ENCODE data around the gene LETM1. TPM values are rescaled to one million over a fixed set of nuclear protein-coding genes. Genes with fewer than 3 reads are reported as not detected.

The LETM1 gene
- total and polyA plus RNA-seq, 2 of the 8 experiments (the other 6 are each of a cell fraction or from before 2014, with no cell fraction given) = 19.8 to 50.1 TPM

DNA sequence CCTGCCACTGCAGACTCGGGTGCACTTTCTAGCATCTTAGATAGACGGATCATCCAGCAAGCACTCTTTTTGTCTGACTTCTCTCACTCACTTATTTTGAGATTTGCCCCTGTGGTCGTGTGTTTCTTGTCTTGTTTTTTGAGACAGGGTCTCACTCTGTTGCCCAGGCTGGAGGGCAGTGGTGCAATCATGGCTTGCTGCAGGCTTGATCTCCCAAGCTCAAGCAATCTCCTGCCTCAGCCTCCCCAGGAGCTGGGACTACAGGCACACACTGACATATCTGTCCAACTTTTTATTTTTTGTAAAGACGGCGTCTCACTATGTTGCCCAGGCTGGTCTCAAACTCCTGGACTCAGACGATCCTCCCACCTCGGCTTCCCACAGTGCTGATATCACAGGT lies 36.1 kb downstream of the LETM1 start (continued):
- TF ChIP-seq, protein P1, sequence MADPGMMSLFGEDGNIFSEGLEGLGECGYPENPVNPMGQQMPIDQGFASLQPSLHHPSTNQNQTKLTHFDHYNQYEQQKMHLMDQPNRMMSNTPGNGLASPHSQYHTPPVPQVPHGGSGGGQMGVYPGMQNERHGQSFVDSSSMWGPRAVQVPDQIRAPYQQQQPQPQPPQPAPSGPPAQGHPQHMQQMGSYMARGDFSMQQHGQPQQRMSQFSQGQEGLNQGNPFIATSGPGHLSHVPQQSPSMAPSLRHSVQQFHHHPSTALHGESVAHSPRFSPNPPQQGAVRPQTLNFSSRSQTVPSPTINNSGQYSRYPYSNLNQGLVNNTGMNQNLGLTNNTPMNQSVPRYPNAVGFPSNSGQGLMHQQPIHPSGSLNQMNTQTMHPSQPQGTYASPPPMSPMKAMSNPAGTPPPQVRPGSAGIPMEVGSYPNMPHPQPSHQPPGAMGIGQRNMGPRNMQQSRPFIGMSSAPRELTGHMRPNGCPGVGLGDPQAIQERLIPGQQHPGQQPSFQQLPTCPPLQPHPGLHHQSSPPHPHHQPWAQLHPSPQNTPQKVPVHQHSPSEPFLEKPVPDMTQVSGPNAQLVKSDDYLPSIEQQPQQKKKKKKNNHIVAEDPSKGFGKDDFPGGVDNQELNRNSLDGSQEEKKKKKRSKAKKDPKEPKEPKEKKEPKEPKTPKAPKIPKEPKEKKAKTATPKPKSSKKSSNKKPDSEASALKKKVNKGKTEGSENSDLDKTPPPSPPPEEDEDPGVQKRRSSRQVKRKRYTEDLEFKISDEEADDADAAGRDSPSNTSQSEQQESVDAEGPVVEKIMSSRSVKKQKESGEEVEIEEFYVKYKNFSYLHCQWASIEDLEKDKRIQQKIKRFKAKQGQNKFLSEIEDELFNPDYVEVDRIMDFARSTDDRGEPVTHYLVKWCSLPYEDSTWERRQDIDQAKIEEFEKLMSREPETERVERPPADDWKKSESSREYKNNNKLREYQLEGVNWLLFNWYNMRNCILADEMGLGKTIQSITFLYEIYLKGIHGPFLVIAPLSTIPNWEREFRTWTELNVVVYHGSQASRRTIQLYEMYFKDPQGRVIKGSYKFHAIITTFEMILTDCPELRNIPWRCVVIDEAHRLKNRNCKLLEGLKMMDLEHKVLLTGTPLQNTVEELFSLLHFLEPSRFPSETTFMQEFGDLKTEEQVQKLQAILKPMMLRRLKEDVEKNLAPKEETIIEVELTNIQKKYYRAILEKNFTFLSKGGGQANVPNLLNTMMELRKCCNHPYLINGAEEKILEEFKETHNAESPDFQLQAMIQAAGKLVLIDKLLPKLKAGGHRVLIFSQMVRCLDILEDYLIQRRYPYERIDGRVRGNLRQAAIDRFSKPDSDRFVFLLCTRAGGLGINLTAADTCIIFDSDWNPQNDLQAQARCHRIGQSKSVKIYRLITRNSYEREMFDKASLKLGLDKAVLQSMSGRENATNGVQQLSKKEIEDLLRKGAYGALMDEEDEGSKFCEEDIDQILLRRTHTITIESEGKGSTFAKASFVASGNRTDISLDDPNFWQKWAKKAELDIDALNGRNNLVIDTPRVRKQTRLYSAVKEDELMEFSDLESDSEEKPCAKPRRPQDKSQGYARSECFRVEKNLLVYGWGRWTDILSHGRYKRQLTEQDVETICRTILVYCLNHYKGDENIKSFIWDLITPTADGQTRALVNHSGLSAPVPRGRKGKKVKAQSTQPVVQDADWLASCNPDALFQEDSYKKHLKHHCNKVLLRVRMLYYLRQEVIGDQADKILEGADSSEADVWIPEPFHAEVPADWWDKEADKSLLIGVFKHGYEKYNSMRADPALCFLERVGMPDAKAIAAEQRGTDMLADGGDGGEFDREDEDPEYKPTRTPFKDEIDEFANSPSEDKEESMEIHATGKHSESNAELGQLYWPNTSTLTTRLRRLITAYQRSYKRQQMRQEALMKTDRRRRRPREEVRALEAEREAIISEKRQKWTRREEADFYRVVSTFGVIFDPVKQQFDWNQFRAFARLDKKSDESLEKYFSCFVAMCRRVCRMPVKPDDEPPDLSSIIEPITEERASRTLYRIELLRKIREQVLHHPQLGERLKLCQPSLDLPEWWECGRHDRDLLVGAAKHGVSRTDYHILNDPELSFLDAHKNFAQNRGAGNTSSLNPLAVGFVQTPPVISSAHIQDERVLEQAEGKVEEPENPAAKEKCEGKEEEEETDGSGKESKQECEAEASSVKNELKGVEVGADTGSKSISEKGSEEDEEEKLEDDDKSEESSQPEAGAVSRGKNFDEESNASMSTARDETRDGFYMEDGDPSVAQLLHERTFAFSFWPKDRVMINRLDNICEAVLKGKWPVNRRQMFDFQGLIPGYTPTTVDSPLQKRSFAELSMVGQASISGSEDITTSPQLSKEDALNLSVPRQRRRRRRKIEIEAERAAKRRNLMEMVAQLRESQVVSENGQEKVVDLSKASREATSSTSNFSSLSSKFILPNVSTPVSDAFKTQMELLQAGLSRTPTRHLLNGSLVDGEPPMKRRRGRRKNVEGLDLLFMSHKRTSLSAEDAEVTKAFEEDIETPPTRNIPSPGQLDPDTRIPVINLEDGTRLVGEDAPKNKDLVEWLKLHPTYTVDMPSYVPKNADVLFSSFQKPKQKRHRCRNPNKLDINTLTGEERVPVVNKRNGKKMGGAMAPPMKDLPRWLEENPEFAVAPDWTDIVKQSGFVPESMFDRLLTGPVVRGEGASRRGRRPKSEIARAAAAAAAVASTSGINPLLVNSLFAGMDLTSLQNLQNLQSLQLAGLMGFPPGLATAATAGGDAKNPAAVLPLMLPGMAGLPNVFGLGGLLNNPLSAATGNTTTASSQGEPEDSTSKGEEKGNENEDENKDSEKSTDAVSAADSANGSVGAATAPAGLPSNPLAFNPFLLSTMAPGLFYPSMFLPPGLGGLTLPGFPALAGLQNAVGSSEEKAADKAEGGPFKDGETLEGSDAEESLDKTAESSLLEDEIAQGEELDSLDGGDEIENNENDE (IDR thresholded peaks at IDR 0.05; ENCODE audit: insufficient replicate concordance, low read length) = no peak
- TF ChIP-seq EP300 (IDR thresholded peaks at IDR 0.05; ENCODE audit: borderline replicate concordance in 1 of 2, low read depth in 2 of 2, low read length in 2 of 2) (no peak), SIN3A (conservative IDR thresholded peaks at IDR 0.05 in 1 of 2, IDR thresholded peaks at IDR 0.05 in 1 of 2; ENCODE audit: low read depth in 1 of 2, low read length in 2 of 2) (no peak), HDAC2 (IDR thresholded peaks at IDR 0.05; ENCODE audit: borderline replicate concordance in 1 of 2, low read depth in 2 of 2, low read length in 2 of 2) (no peak), NRF1 (IDR thresholded peaks at IDR 0.05; ENCODE audit: low read depth, low read length) (no peak)
- TF ChIP-seq, protein P2, sequence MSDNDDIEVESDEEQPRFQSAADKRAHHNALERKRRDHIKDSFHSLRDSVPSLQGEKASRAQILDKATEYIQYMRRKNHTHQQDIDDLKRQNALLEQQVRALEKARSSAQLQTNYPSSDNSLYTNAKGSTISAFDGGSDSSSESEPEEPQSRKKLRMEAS (IDR thresholded peaks at IDR 0.05) = no peak
